Upper lobe of right lung (tissue), 1 donor: ENCODE measurements around the gene ZMPSTE24. TPM values are rescaled to one million over a fixed set of nuclear protein-coding genes. Genes with fewer than 3 reads are reported as not detected.

Experiments
- ATAC-seq: fragments of 200-7000 bp; cut with Tn5 transposase; one replicate; pipeline ENCODE4 v1.9.1; 2020; ENCODE audit warnings: mild to moderate bottlenecking, moderate library complexity
- DNase-seq: peaks from one replicate; pipeline ENCODE4 v3.0.0-alpha.2; 2020
- H3K27ac ChIP-seq: fragments of 200-600 bp; one replicate; pipeline ENCODE4 v1.8.0; 2022
- H3K27me3 ChIP-seq: fragments of 200-600 bp; one replicate; pipeline ENCODE4 v1.8.0; 2022; ENCODE audit warnings: mild to moderate bottlenecking
- H3K36me3 ChIP-seq: fragments of 200-600 bp; one replicate; pipeline ENCODE4 v1.8.0; 2022
- H3K4me1 ChIP-seq: fragments of 200-600 bp; one replicate; pipeline ENCODE4 v1.8.0; 2022
- H3K4me3 ChIP-seq: fragments of 200-600 bp; one replicate; pipeline ENCODE4 v1.8.0; 2022; ENCODE audit warnings: mild to moderate bottlenecking
- H3K9me3 ChIP-seq: fragments of 200-600 bp; one replicate; pipeline ENCODE4 v1.8.0; 2022
- CTCF ChIP-seq: fragments of 200-600 bp; IDR thresholded peaks from one replicate; pipeline ENCODE4 v1.8.0; 2022; ENCODE audit warnings: antibody characterized with exemption
- intact Hi-C: fragments of 100-400 bp; cut with DNase I; formaldehyde crosslinking; loops from one replicate; pipeline ENCODE4 v1.11.0; 2022
- total RNA-seq: library from RNA; stranded (reverse); fragmentation: NEBNext Ultra II Directional; extraction: Animal tissue kit (Norgen Biotek cat#: 25700); gene quantifications from one replicate; pipeline ENCODE4 v1.2.1, GENCODE V29; 2021
- donor health status: DM: no; HTN: yes; CAD: no; lungs with severe emphysema.

Gene ZMPSTE24
- total RNA-seq, 1 donor from 2014 or later, result 39.9 TPM

GRCh38 chr1:40251456-40251855 lies 6.6 kb upstream of the ZMPSTE24 start:
- Histone ChIP-seq H3K27ac (no peak overlapping the region), H3K9me3 (no peaks in the 10 kb centered on the region), H3K4me3 (no peak overlapping the region), H3K27me3 (no peaks in the 10 kb centered on the region), H3K4me1 (peaks cover 4% of the 10 kb centered on the region), H3K36me3 (no peaks in the 10 kb centered on the region)
- ATAC-seq (no peak), DNase-seq (no peak)
- TF ChIP-seq CTCF, result no peak
- intact Hi-C loops, result no loop called here

- intact Hi-C loops, result no loop called here
- Histone ChIP-seq H3K9me3 (no peaks in the 10 kb centered on the region), H3K27me3 (no peaks in the 10 kb centered on the region), H3K4me3 (no peak overlapping the region), H3K27ac (no peak overlapping the region), H3K4me1 (peaks cover 10% of the 10 kb centered on the region), H3K36me3 (no peaks in the 10 kb centered on the region)
- TF ChIP-seq CTCF, result no peak
- no peak for ATAC-seq
- DNase-seq, result no peak
Observed at GRCh38 chr1:40252601-40253000, 5.4 kb upstream of the ZMPSTE24 start.

- peaks cover 2% of the 10 kb centered on the region for H3K36me3 ChIP-seq
- no peaks in the 10 kb centered on the region for H3K9me3 ChIP-seq
- no peak for ATAC-seq
- DNase-seq, result no peak
- H3K27me3 ChIP-seq, result no peaks in the 10 kb centered on the region
- no peak for TF ChIP-seq CTCF
- peaks cover 21% of the 10 kb centered on the region for H3K4me1 ChIP-seq
- no peak overlapping the region for H3K27ac ChIP-seq
- no peak overlapping the region for H3K4me3 ChIP-seq
- intact Hi-C loops, result no loop called here
Observed at GRCh38 chr1:40255231-40255630, 2.8 kb upstream of the ZMPSTE24 start.

DNA sequence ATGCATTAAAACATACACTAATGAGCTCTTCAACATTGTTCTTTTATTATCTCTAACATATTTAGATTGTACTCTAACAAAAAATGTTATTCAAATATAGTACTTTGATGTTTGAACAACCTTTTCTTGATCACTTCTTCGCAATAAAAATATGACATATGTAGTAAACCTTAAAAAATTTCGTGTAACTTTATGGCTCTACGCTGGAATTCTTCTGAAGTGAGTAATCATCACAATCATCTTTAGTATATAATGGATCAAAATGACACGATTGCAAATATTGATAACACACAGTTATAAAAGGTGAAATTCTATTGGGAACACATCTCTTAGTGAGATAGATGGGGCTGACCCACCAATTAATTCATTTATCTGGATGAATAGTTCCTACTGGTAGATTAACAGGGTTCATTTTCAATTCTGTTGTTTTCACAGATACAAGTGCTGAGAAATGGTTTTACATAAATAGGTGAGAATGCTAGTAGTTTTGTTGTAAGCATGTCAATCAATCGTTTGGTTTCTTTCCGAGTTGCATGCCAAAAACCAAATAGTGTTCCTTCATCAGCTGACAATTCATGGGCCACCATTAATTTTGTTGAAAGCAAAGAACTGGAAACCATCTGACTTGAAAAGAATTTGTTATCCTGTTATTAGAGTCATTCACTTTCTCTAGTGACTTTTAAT lies 1.5 kb upstream of the ZMPSTE24 start:
- Histone ChIP-seq H3K4me1 (peaks cover 21% of the 10 kb centered on the region), H3K27ac (peak overlapping the region; percentile 94), H3K4me3 (peak overlapping the region; percentile 99), H3K36me3 (peaks cover 15% of the 10 kb centered on the region), H3K27me3 (no peaks in the 10 kb centered on the region), H3K9me3 (no peaks in the 10 kb centered on the region)
- TF ChIP-seq CTCF, result no peak
- DNase-seq, result no peak
- intact Hi-C loops, result no loop called here
- ATAC-seq, result no peak

DNA sequence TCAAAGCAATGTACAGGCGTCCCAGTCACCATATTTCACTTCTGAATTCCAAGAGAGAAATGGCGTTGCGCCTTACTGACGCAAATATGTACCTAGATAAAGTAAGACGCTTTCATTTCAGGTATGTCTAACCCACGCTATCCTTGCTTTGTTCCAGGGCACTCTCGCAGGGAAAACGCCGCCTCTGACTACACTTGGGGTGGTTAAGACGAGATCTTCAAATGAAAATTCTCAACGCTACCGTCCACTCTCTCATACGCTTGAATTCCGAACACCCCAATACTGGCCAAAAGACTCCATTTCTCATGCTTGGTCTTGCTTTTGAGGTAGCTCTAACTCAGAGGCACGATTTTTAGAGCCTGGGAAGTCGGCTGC lies 736 bp upstream of the ZMPSTE24 start:
- no peaks in the 10 kb centered on the region for H3K9me3 ChIP-seq
- H3K4me3 ChIP-seq, result peak overlapping the region; percentile 99
- DNase-seq (no peak), ATAC-seq (no peak)
- TF ChIP-seq CTCF, result no peak
- H3K36me3 ChIP-seq, result peaks cover 22% of the 10 kb centered on the region
- H3K4me1 ChIP-seq, result peaks cover 21% of the 10 kb centered on the region
- intact Hi-C loops, result no loop called here
- no peaks in the 10 kb centered on the region for H3K27me3 ChIP-seq
- H3K27ac ChIP-seq, result peak overlapping the region; percentile 94

GRCh38 chr1:40258445-40258769 lies 371 bp downstream of the ZMPSTE24 start:
- Histone ChIP-seq H3K36me3 (peaks cover 33% of the 10 kb centered on the region), H3K27me3 (no peaks in the 10 kb centered on the region), H3K4me1 (peaks cover 21% of the 10 kb centered on the region), H3K4me3 (peak overlapping the region; percentile 99), H3K27ac (peak overlapping the region; percentile 94), H3K9me3 (no peaks in the 10 kb centered on the region)
- no peak for TF ChIP-seq CTCF
- ATAC-seq, result no peak
- DNase-seq, result no peak
- intact Hi-C loops, result no loop called here
